Stimulated activated CD8-positive, alpha-beta memory T cell treated with anti-CD3 and anti-CD28 coated beads, Interleukin-2, amount 100 ng/mL, for 1 hour (primary cell): Measurements from ENCODE around the gene CXCL10.
"Not testable (repeated sequence)": the region's sequence is repeated elsewhere in the genome, so short reads cannot be mapped to it uniquely, and the experiment has no call there.

ENCODE experiments used
- DNase-seq, 2 donors: peaks; one replicate each; pipeline ENCODE4 v3.0.0-alpha.2; 2020; ENCODE audit warnings: low read depth in 2 of 2

CXCL10 gene

GRCh38 chr4:76028350-76028765 lies 5.1 kb upstream of the CXCL10 start:
- DNase-seq = no peak

DNA sequence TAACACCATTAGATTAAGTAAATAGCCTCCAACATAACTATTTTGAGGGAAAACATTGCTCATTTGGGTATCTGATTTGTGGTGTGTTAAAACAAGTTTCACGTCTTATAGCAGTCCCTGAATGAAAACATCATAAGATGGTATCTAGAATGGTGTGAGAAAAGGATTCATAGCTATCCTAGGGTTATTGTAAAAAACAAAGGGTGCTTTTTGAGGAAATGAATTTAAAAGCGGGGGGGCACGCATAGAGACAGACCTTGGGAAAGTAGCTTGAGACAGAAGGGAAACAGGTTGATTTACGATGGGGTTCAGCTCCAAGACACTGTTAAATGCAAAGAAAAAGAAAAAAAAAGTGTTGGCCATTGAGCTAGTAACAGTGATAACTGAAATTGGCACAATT lies 768 bp upstream of the CXCL10 start:
- DNase-seq = no peak

DNA sequence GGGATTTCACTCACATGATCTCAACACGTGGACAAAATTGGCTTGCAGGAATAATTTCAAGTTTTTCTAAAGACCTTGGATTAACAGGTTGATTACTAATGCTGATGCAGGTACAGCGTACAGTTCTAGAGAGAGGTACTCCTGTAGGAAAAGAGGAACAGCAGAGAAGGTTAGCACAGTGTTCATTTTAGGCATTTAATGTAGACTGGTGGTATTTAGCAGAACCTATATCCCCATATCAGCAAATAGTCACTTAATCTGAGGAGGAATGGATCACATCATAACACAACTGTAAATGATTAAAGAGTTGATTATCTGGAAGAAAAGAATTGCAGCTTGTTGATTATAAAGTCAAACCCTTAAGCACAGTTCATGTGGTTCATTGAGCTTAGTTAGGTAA lies 620 bp downstream of the CXCL10 start:
- DNase-seq = no peak

DNA sequence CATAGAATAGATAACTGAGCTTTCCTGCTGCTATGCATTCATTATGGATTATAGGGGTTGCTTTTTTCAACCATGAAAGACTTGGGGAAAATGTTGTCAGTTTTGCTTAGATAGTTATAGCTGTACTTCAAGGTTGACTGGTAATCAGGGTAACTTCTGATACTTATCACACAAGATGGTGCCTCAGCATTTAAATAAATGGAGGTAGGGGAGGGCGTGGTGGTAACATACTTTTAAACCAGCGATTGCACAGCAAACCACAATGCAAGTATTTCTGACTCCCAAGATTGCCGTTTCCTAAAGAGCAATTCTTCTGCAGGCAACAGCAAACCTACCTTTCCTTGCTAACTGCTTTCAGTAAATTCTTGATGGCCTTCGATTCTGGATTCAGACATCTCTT lies 1.3 kb downstream of the CXCL10 start:
- no peak for DNase-seq

DNA sequence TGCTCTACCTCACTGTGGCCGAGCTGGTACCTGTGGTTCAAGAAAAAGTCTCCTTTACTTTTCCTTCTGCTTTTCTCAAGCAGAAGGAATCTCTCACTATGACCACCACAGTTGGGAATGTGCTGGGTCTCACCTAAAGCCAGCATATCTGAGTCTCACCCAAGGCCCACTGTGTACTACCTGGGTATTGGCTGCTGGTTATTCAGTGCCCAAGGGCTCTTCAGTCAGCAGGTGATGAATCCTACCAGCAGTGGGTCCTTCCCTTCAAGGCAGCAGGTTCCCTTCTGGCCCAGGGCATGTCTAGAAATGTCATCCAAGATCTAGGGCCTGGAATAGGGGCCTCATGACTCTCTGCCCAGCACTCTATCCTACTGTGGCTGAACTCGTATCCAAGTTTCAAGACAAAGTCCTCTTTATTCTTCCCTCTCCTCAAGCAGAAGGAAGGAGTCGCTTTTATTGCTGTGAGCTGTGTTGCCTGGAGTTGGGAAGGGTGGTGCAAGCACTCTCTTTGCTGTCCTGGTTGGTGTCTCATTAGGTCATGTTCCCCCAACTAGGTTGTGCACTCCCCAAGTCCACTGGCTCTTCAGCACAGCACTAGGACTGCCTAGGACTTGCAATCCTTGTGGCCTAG lies 6.1 kb downstream of the CXCL10 start:
- DNase-seq = no peak

DNA sequence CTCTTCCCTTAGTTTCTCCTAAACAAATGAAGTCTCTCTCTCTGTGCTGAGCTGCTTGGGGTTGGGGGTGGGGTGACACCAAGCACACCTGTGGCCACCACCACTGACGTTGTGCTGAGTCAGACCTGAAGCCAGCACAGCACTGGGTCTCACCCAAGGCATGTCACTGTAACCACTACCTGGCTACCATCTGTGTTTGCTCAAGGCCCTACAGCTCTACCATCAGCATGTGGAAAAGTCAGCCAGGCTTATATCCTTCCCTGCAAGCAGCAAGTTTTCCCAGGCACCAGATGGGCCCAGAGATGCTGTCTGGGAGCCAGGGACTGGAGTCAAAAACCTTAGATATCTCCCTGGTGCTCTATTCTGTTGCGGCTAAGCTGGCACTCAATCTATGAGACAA lies 6.9 kb downstream of the CXCL10 start:
- no peak for DNase-seq

DNA sequence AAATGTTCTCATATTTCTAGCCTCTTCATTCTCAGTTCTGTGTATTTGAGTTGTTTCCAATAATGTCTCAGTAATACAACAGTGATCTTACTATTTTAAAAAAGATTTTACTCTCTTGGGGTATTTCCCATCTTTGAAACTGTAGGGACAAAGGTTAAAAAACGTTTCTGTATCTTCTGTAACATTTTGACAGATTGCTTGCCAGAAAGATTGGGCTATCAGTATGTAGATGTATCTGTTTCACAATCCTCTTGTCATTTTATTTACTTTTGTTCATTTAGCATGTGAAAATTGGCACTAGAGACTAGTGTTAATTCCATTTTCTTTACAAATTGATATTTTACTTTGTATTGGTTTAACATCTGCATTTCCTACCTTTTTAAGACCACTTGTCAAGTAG lies 9.8 kb downstream of the CXCL10 start:
- DNase-seq = no peak

GRCh38 chr4:76012388-76012801 lies 10.9 kb downstream of the CXCL10 start:
- no peak for DNase-seq

GRCh38 chr4:76011700-76012387 lies 11.5 kb downstream of the CXCL10 start:
- DNase-seq = no peak

- DNase-seq = no peak
These were observed 12.2 kb downstream of the CXCL10 start for GRCh38 chr4:76011018-76011670.

GRCh38 chr4:76010576-76010975 lies 12.7 kb downstream of the CXCL10 start:
- DNase-seq = no peak

DNA sequence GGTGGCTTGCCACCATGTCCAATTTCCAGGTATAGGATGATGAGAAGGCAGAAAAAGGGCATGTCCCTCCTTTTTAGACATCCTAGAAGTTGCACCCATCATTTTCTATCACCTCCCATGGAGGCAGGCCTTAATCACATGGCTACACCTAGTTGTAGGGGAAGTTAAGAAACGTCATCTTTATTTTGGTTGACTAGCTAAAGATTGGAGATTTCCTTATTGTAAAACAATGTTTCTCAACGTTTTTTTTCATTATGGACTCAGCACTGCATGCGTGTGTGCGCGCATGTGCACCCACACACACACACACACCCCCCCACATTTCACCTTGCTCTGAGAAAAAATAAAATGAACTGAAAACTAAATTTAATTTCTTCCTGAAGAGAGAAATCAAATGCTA lies 14.0 kb downstream of the CXCL10 start:
- DNase-seq = no peak

DNA sequence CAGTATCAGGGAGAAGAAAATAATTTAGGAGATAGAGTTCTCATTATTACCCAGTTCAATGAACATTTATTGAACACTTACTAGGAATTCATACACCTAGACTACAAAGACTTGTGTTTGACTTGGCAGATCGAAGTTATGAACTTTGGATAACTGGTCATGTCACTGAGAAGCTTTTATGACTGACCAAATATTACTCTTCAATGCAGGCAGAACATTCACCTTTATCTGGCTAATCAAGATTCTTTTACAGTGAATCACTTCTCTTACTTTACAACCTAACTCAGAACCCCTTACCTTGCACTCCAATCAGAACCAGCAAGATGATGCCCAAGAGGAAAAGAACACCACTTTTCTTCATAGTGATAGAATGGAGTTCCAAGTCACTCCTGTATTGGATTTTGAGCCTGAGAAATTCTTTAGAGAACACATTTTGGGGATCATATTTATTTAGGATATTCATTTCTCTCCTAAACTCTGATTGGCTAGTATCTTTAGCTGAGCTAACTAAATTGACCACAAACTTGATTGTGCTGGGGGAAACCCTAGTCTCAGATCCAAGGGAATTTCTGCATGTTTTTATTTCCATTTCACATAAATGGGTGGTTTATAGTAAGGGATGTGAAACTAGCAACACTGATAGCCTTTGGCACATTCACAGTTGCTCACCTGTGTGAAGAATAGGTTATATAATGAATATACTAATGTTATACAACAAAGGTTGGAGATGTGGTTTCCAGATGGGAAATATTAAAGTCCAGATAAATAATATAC lies 16.0 kb downstream of the CXCL10 start, which contains the start of gene CXCL9:
TSS of gene CXCL9 (minus strand) at position 421 of the 774 bp plus-strand sequence. CDS start at position 361, 60 bp downstream.
- no peak for DNase-seq

- no peak for DNase-seq
These were observed 19.7 kb downstream of the CXCL10 start for GRCh38 chr4:76003620-76004019.

DNA sequence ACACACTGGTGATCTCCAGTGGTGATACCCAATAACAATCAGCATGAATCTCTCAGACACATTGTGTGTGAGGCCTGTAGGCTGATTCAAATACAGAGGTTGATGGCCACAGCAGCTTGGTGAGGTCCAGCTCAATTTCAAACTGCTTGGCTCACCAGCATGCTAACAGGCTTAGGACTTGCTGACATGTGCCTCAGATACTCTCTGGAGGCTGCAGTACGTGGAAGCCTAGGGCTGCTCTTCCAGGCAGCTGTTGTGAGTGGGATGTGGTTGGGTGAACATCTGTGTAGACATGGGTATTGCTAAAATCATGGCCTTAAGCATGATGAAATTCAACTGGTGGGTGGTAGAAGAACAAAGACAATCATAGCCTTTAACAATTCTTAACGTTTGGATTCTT lies 20.3 kb downstream of the CXCL10 start:
- no peak for DNase-seq

DNA sequence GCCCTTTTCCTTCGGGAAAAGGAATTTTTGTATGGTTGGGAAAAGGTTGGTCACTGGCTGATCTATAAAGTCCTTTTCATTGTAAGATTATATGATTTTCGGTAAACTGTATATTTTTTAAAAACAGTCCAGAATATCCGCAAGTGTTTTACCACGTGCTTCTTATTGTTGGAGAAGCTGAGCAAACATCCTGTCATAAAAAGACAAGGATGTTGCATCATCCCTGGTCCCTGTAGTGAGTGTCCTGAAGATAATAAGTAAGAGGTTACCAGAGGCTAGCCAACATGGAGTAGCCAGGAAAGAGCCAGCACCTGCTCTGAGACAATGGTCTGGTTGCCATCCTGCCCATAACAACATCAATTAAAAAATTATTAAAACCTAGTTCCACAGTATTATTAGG lies 21.1 kb downstream of the CXCL10 start:
- no peak for DNase-seq

GRCh38 chr4:76001700-76002099 lies 21.6 kb downstream of the CXCL10 start:
- DNase-seq = no peak

DNA sequence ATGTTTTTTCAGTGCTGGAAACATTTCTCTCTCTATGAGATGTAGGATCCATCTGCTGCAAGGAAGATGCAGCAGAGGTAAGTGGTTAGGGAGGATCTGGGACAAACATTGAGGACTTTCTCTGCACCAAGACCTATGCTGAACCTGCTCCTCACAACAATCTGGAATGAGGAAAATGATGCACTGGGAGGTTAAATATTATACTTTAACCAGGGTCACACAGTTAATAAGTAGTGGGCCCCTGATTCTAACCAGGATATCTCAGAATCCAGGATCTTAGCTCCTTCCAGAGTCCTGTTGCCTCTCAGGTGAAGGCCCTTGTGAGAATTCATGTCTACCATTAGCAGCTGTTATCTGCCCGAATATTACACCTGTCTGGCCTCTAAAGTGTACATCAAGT lies 23.0 kb downstream of the CXCL10 start:
- DNase-seq = no peak

DNA sequence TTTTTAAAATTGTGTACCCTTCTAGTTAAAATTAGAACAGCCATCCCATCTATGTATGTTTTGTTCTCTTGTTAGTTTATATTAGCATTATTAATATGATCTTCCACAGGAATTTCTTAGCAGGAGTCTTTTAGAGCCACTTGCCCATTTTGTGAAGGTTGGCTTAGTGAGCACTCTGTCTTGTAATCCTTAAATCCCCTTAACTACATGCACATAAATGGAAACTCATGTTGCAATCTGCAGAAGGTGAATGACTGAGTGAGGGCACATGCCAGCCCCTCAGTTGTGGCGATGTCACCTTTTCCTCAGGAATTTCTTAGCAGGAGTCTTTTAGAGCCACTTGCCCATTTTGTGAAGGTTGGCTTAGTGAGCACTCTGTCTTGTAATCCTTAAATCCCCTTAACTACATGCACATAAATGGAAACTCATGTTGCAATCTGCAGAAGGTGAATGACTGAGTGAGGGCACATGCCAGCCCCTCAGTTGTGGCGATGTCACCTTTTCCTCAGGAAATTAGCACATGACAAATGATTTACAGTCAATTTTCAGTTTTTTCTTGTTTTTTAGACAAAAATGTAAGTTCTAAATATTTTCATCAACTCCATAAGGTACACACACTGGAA lies 24.7 kb downstream of the CXCL10 start:
- DNase-seq = not testable (repeated sequence)

DNA sequence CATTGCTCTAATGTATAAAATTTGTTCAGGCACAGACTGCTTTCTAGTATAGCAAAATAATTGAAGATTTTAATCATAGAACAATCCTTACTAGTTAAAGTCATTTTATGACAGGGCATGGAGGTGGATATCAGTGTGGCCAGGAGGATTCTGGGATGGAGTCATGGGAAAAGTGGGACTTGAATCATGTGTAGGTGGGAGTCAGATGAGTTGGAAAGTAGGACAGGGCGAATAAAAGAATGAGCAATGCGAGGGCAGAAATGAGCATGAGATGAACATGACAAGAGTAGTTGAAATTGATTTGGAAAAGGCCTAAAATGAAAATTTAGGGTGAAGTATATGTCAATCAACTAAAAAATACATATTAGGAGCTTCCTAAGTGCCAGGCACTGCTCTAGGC lies 25.4 kb downstream of the CXCL10 start:
- no peak for DNase-seq

- DNase-seq = no peak
These were observed 26.2 kb downstream of the CXCL10 start for GRCh38 chr4:75997081-75997480.

DNA sequence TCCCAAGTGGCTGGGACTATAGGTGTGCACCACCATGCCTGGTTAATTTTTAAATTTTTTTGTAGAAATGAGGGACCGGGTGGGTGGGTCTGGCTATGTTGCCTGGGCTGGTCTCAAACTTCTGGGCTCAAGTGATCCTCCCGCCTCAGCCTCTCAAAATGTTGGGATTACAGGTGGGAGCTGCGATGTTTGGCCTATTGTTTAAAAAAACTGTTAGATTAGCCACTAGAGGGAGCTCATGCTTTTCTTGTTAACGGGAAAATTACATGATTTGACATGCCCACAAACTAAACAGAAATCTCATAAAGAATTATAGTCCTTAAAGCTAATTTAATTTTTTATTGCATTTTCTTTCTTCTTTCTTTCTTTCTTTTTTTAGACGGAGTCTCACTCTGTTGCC lies 27.6 kb downstream of the CXCL10 start:
- DNase-seq = no peak
